Adrenal gland (tissue), 5 donors: Measurements from ENCODE around the gene BOC.

Experiments used
- CTCF ChIP-seq, 6 experiments: fragments of 450-650 bp in 4 of 6; fragments of 200-600 bp in 2 of 6; sonication (generic) in 1 of 6; IDR thresholded peaks; 1 replicate in 5 of 6; 2 replicates in 1 of 6; pipeline versions ENCODE4 v1.5.1 to v1.8.0; 2016 to 2021; ENCODE audit warnings: antibody characterized with exemption in 6 of 6, mild to moderate bottlenecking in 2 of 6, moderate library complexity in 1 of 6
- POLR2A ChIP-seq, 2 donors: fragments of 450-650 bp; IDR thresholded peaks; one replicate each; pipeline ENCODE4 v1.6.1; 2017; ENCODE audit warnings: antibody characterized with exemption in 2 of 2, mild to moderate bottlenecking in 2 of 2, moderate library complexity in 1 of 2
- donor health status: DM: no; HTN: no; CAD: no.

- TF ChIP-seq CTCF (IDR thresholded peaks at IDR 0.05) = no peak
- no peak for TF ChIP-seq POLR2A (IDR thresholded peaks at IDR 0.05)
Measured at GRCh38 chr3:113314923-113315322, 103.6 kb downstream of the BOC start.
